H1 (cell line): Measurements from ENCODE around the gene MAST2. TPM values are rescaled to one million over a fixed set of nuclear protein-coding genes. Genes with fewer than 3 reads are reported as not detected.

Source experiments
- CTCF ChIA-PET: fragments of 300-600 bp; sonication (Branson Sonifier 250); formaldehyde crosslinking; loops from one replicate; lab custom pipeline; 2021; ENCODE audit not compliant: partially characterized antibody; lab: Charles Lee
- POLR2A ChIA-PET: fragments of 300-600 bp; sonication (Branson Sonifier 250); formaldehyde crosslinking; loops from one replicate; lab custom pipeline; 2021; ENCODE audit warnings: inconsistent platforms; ENCODE audit not compliant: partially characterized antibody; lab: Charles Lee
- DNase-seq, 2 experiments: peaks; one replicate each; pipeline versions ENCODE4 v3.0.0 to v3.0.0-alpha.2; 2010 to 2022; ENCODE audit warnings: low spot score in 2 of 2, low read depth in 1 of 2, mixed read lengths in 1 of 2
- FAIRE-seq: peaks from 2 replicates; lab custom pipeline; 2011; peaks lifted over from hg19 to GRCh38; lab: Jason Lieb, UNC
- H2AFZ ChIP-seq: 2 replicates; pipeline ENCODE4 v1.8.1; 2012; ENCODE audit warnings: low read length, inconsistent platforms
- H2AK5ac ChIP-seq: 2 replicates; pipeline ENCODE4 v1.6.1; 2013; ENCODE audit warnings: low read depth, low read length
- H2BK120ac ChIP-seq: replicated peaks from 2 replicates; pipeline ENCODE3; 2013; ENCODE audit warnings: low read depth, low read length, inconsistent platforms
- H2BK12ac ChIP-seq: 2 replicates; pipeline ENCODE4 v1.6.1; 2013; ENCODE audit warnings: low read depth, low read length
- H2BK15ac ChIP-seq: 2 replicates; pipeline ENCODE4 v1.6.1; 2013; ENCODE audit warnings: low read length
- H2BK20ac ChIP-seq: 2 replicates; pipeline ENCODE4 v1.6.1; 2013; ENCODE audit warnings: low read length
- H2BK5ac ChIP-seq: 2 replicates; pipeline ENCODE4 v1.6.1; 2013; ENCODE audit warnings: low read depth, low read length
- H3K14ac ChIP-seq: 2 replicates; pipeline ENCODE4 v1.6.1; 2013; ENCODE audit warnings: inconsistent platforms; ENCODE audit not compliant: insufficient read length
- H3K18ac ChIP-seq: 2 replicates; pipeline ENCODE4 v1.6.1; 2013; ENCODE audit warnings: low read length; ENCODE audit errors: extremely low read depth
- H3K23ac ChIP-seq: 2 replicates; pipeline ENCODE4 v1.6.1; 2013; ENCODE audit warnings: inconsistent platforms; ENCODE audit not compliant: insufficient read length
- H3K23me2 ChIP-seq: 2 replicates; pipeline ENCODE4 v1.6.1; 2013; ENCODE audit warnings: low read depth, low read length
- H3K27ac ChIP-seq: 2 replicates; pipeline ENCODE4 v1.6.1; 2011; ENCODE audit warnings: low read depth, low read length, inconsistent platforms
- H3K27me3 ChIP-seq, 4 experiments: replicated peaks in 1 of 4; 1 replicate in 1 of 4; 2 replicates in 3 of 4; pipeline versions ENCODE4 v1.6.1 to v1.8.1; 2011 to 2013; ENCODE audit warnings: low read length in 3 of 4, mild to moderate bottlenecking in 3 of 4, inconsistent platforms in 2 of 4, mixed read lengths in 2 of 4, moderate library complexity in 1 of 4; ENCODE audit not compliant: control insufficient read depth in 3 of 4, insufficient read depth in 3 of 4; ENCODE audit errors: extremely low read depth in 1 of 4
- H3K36me3 ChIP-seq, 4 experiments: 2 replicates each; pipeline versions ENCODE4 v1.6.1 to v1.8.1; 2011 to 2013; ENCODE audit warnings: mild to moderate bottlenecking in 4 of 4, low read length in 3 of 4, moderate library complexity in 2 of 4, control low read depth in 1 of 4, inconsistent platforms in 1 of 4; ENCODE audit not compliant: insufficient read depth in 4 of 4, control insufficient read depth in 2 of 4
- H3K4ac ChIP-seq: replicated peaks from 2 replicates; pipeline ENCODE3; 2013; ENCODE audit warnings: low read length, low read depth, mixed read lengths, inconsistent platforms; ENCODE audit not compliant: insufficient read length
- H3K4me1 ChIP-seq, 4 experiments: replicated peaks in 1 of 4; 1 replicate in 1 of 4; 2 replicates in 3 of 4; pipeline versions ENCODE4 v1.6.1 to v1.8.1; 2011 to 2013; ENCODE audit warnings: low read length in 3 of 4, inconsistent platforms in 2 of 4, mixed read lengths in 1 of 4; ENCODE audit not compliant: insufficient read depth in 4 of 4, control insufficient read depth in 3 of 4
- H3K4me2 ChIP-seq, 2 experiments: 2 replicates each; pipeline versions ENCODE4 v1.6.1 to v1.8.1; 2011 to 2013; ENCODE audit warnings: low read depth in 2 of 2, low read length in 2 of 2, control low read depth in 1 of 2, inconsistent platforms in 1 of 2, mild to moderate bottlenecking in 1 of 2; ENCODE audit not compliant: insufficient read depth in 1 of 2
- H3K4me3 ChIP-seq, 4 experiments: fragments of 200-600, 300-600 bp in 1 of 4; sonication (generic), shearing (Covaris generic), sonication (Bioruptor Twin) in 1 of 4; 2 replicates each; pipeline versions ENCODE4 v1.5.1 to v1.8.1; 2011 to 2016; ENCODE audit warnings: low read length in 4 of 4, low read depth in 3 of 4, control low read depth in 2 of 4, inconsistent platforms in 2 of 4, mild to moderate bottlenecking in 2 of 4, mixed read lengths in 1 of 4, moderate library complexity in 1 of 4; ENCODE audit not compliant: insufficient read depth in 2 of 4; ENCODE audit errors: extremely low read depth in 1 of 4
- H3K56ac ChIP-seq: replicated peaks from 2 replicates; pipeline ENCODE3; 2013; ENCODE audit warnings: low read depth, mild to moderate bottlenecking, mixed read lengths, low read length, inconsistent platforms; ENCODE audit not compliant: insufficient read length
- H3K79me1 ChIP-seq: 2 replicates; pipeline ENCODE4 v1.6.1; 2013; ENCODE audit warnings: low read depth, low read length, control low read depth
- H3K79me2 ChIP-seq, 2 experiments: 2 replicates each; pipeline versions ENCODE4 v1.6.1 to v1.8.1; 2012 to 2013; ENCODE audit warnings: low read length in 2 of 2, mild to moderate bottlenecking in 2 of 2, inconsistent platforms in 1 of 2; ENCODE audit not compliant: insufficient read depth in 2 of 2, control insufficient read depth in 1 of 2
- H3K9ac ChIP-seq, 4 experiments: replicated peaks in 1 of 4; 1 replicate in 1 of 4; 2 replicates in 3 of 4; pipeline versions ENCODE4 v1.6.1 to v1.8.1; 2011 to 2013; ENCODE audit warnings: low read depth in 3 of 4, low read length in 3 of 4, control low read depth in 2 of 4, mild to moderate bottlenecking in 2 of 4, moderate library complexity in 2 of 4, inconsistent platforms in 1 of 4; ENCODE audit errors: extremely low read depth in 1 of 4
- H3K9me3 ChIP-seq, 2 experiments: 2 replicates each; pipeline versions ENCODE4 v1.6.1 to v1.8.1; 2012 to 2013; ENCODE audit warnings: mild to moderate bottlenecking in 2 of 2, moderate library complexity in 2 of 2, control low read depth in 1 of 2, inconsistent platforms in 1 of 2, low read depth in 1 of 2, low read length in 1 of 2, mixed read lengths in 1 of 2; ENCODE audit not compliant: insufficient read depth in 2 of 2
- H4K20me1 ChIP-seq, 2 experiments: replicated peaks in 1 of 2; 2 replicates each; pipeline versions ENCODE3 to v1.8.1; 2011 to 2013; ENCODE audit warnings: inconsistent platforms in 2 of 2, low read length in 2 of 2, mild to moderate bottlenecking in 1 of 2; ENCODE audit not compliant: insufficient read depth in 2 of 2, control insufficient read depth in 1 of 2
- H4K5ac ChIP-seq: 2 replicates; pipeline ENCODE4 v1.6.1; 2013; ENCODE audit warnings: low read length, low read depth, mixed read lengths, inconsistent platforms; ENCODE audit not compliant: insufficient read length
- H4K8ac ChIP-seq: 2 replicates; pipeline ENCODE4 v1.8.0; 2013; ENCODE audit warnings: mild to moderate bottlenecking, moderate library complexity, low read length, inconsistent platforms; ENCODE audit not compliant: insufficient read depth; ENCODE audit errors: extremely low read depth
- H4K91ac ChIP-seq: replicated peaks from 2 replicates; pipeline ENCODE3; 2013; ENCODE audit warnings: low read length, mixed read lengths, inconsistent platforms; ENCODE audit not compliant: insufficient read length
- FOSL1 ChIP-seq: IDR thresholded peaks from 2 replicates; pipeline ENCODE4 v1.6.1; 2011; ENCODE audit warnings: mild to moderate bottlenecking, low read depth, low read length, moderate library complexity; ENCODE audit not compliant: insufficient read depth
- GTF2F1 ChIP-seq: IDR thresholded peaks from 2 replicates; pipeline ENCODE4 v1.6.1; 2012; ENCODE audit warnings: low read depth, low read length, improper control_type of control experiment, borderline replicate concordance
- JUN ChIP-seq: IDR thresholded peaks from 2 replicates; pipeline ENCODE4 v1.6.1; 2011; ENCODE audit warnings: low read depth, mild to moderate bottlenecking, improper control_type of control experiment, low read length
- POLR2A ChIP-seq, 2 experiments: IDR thresholded peaks; 1 replicate in 1 of 2; 2 replicates in 1 of 2; pipeline ENCODE4 v1.6.1; 2011; ENCODE audit warnings: low read depth in 2 of 2, low read length in 2 of 2, mild to moderate bottlenecking in 2 of 2; ENCODE audit errors: control extremely low read depth in 1 of 2
- SP1 ChIP-seq: IDR thresholded peaks from 2 replicates; pipeline ENCODE4 v1.6.1; 2011; ENCODE audit warnings: low read depth, low read length
- SP4 ChIP-seq: IDR thresholded peaks from 2 replicates; pipeline ENCODE4 v1.6.1; 2012; ENCODE audit warnings: low read length, inconsistent platforms
- WGBS, 2 experiments: shearing (Covaris generic) in 1 of 2; methylation state at CpG; one replicate each; pipeline versions ENCODE4 v1.1.6 to v1.1.7; 2013 to 2015; ENCODE audit warnings: low lambda C conversion rate in 2 of 2, mixed read lengths in 2 of 2, inconsistent platforms in 1 of 2, low coverage in 1 of 2, missing lambda C conversion rate in 1 of 2; ENCODE audit not compliant: insufficient replicate concordance in 2 of 2, insufficient coverage in 1 of 2, insufficient read length in 1 of 2; ENCODE audit errors: extremely low coverage in 1 of 2, missing lambda C conversion rate in 1 of 2; 5-methylcytosine and 5-hydroxymethylcytosine counted together
- polyA plus RNA-seq, 7 experiments: library from polyadenylated mRNA; depleted of rRNA in 3 of 7; stranded (reverse) in 5 of 7; unstranded in 2 of 7; fragments of >200 nt in 5 of 7; fragments of 200-250 nt in 2 of 7; gene quantifications; 1 replicate in 5 of 7; 2 replicates in 1 of 7; 4 replicates in 1 of 7; pipeline versions ENCODE4 v1.2.1 to v1.2.3, GENCODE V29; 2011 to 2013; ENCODE audit warnings: missing spikeins in 2 of 7, mixed read lengths in 2 of 7
- total RNA-seq: library from RNA; stranded (reverse); fragmentation: NEBNext Ultra II Directional; extraction: Animal tissue kit (Norgen Biotek cat#: 25700); gene quantifications from 2 replicates; pipeline ENCODE4 v1.2.1, GENCODE V29; 2021

MAST2 gene
- total and polyA plus RNA-seq, 2 of the 8 experiments (the other 6 are each of a cell fraction or from before 2014, with no cell fraction given), result 20.5 to 35.4 TPM

GRCh38 chr1:45879885-45880598, 76.6 kb downstream of the MAST2 start:
- Histone ChIP-seq H4K91ac (no peak overlapping the region), H2BK15ac (no peak overlapping the region), H3K23ac (no peak overlapping the region), H3K36me3 (no peaks in the 10 kb centered on the region), H3K4me3 (no peak overlapping the region), H3K9ac (peak overlapping the region in 1 of 4 experiments; percentile 8; a peak in 1 of 7 replicates), H3K23me2 (no peaks in the 10 kb centered on the region), H3K79me2 (peaks cover 0 to 3% of the 10 kb centered on the region in 2 experiments; a peak in 1 of 4 replicates), H3K18ac (no peak overlapping the region), H2BK12ac (no peak overlapping the region), H3K56ac (no peak overlapping the region), H3K27ac (no peak overlapping the region), H3K27me3 (no peaks in the 10 kb centered on the region), H3K4me2 (no peak overlapping the region), H3K79me1 (no peaks in the 10 kb centered on the region), H3K14ac (no peak overlapping the region), H2AFZ (no peak overlapping the region), H4K5ac (no peak overlapping the region), H4K20me1 (peaks cover 0 to 2% of the 10 kb centered on the region in 2 experiments), H2BK5ac (no peak overlapping the region), H3K4me1 (no peaks in the 10 kb centered on the region), H4K8ac (no peak overlapping the region), H2BK20ac (no peak overlapping the region), H3K4ac (no peak overlapping the region), H2BK120ac (no peak overlapping the region), H3K9me3 (no peaks in the 10 kb centered on the region), H2AK5ac (no peak overlapping the region)
- DNase-seq (no peak), FAIRE-seq (no peak)
- 86 to 100% methylated on average over 1 to 4 of the region's 4 CpGs for WGBS, 2 experiments
- ChIA-PET POLR2A (interaction anchor here (0.6 to 0.7 kb wide), 2 partner anchors 76 to 92 kb away, joined by 3 to 4 read pairs; no protein-coding TSS in a partner anchor), CTCF (interaction anchor here (0.6 to 1.3 kb wide), 6 partner anchors 99 to 477 kb away, joined by 3 to 5 read pairs (median 3); no protein-coding TSS in a partner anchor)
- no peak for TF ChIP-seq GTF2F1
- TF ChIP-seq SP1, result no peak
- no peak for TF ChIP-seq SP4
- TF ChIP-seq JUN, result no peak
- no peak for TF ChIP-seq FOSL1
- TF ChIP-seq POLR2A (IDR thresholded peaks at IDR 0.05; ENCODE audit: control extremely low read depth in 1 of 2, low read depth in 2 of 2, low read length in 2 of 2), result no peak
